ENCODE data around the gene POLR2L. TPM values are rescaled to one million over a fixed set of nuclear protein-coding genes. Genes with fewer than 3 reads are reported as not detected.

The POLR2L gene
- total and polyA plus RNA-seq, 9 donors = 4.9 to 89.3 (median 62.7) TPM

GRCh38 chr11:872799-873198, 30.5 kb upstream of the POLR2L start:
- peak in 1 of 5 donors; percentile 35 for DNase-seq
- TF ChIP-seq CTCF (IDR thresholded peaks at IDR 0.05) = no peak
- TF ChIP-seq POLR2A (IDR thresholded peaks at IDR 0.05) = no peak
- no peak for TF ChIP-seq EP300 (IDR thresholded peaks at IDR 0.05)
- intact Hi-C loops (cut with DNase I) = no loop called here
- H3K4me1 ChIP-seq (ENCODE audit: insufficient read depth) = peaks cover 10% of the 10 kb centered on the region
- H3K27ac ChIP-seq = peak overlapping the region; percentile 20 to 58
- H3K4me3 ChIP-seq = no peak overlapping the region
- H3K27me3 ChIP-seq = no peaks in the 10 kb centered on the region
- 78 to 82% (median 81%) methylated on average over 8 to 9 of the region's 9 CpGs for whole genome bisulfite sequencing, 3 donors
- H3K36me3 ChIP-seq = no peaks in the 10 kb centered on the region
- H3K9me3 ChIP-seq = no peaks in the 10 kb centered on the region

GRCh38 chr11:871472-871871, 29.1 kb upstream of the POLR2L start:
- TF ChIP-seq EP300 (IDR thresholded peaks at IDR 0.05) (no peak), CTCF (IDR thresholded peaks at IDR 0.05) (no peak), POLR2A (IDR thresholded peaks at IDR 0.05) (no peak)
- H3K27me3 ChIP-seq = no peaks in the 10 kb centered on the region

GRCh38 chr11:870418-870817, 28.1 kb upstream of the POLR2L start:
- Histone ChIP-seq H3K4me3 (no peak overlapping the region), H3K36me3 (no peaks in the 10 kb centered on the region), H3K4me1 (ENCODE audit: insufficient read depth) (peaks cover 6% of the 10 kb centered on the region), H3K27me3 (no peaks in the 10 kb centered on the region), H3K9me3 (no peaks in the 10 kb centered on the region), H3K27ac (no peak overlapping the region)
- no peak for DNase-seq
- TF ChIP-seq CTCF (IDR thresholded peaks at IDR 0.05) (no peak), EP300 (IDR thresholded peaks at IDR 0.05) (no peak), POLR2A (IDR thresholded peaks at IDR 0.05) (no peak)
- WGBS, 3 donors = 70 to 77% (median 77%) methylated on average over 7 to 8 of the region's 8 CpGs
- intact Hi-C loops (cut with DNase I) = no loop called here

More at GRCh38 chr11:871472-871871, 29.1 kb upstream of the POLR2L start:
- DNase-seq = no peak
- intact Hi-C loops (cut with DNase I) = no loop called here
- H3K36me3 ChIP-seq = no peaks in the 10 kb centered on the region
- H3K9me3 ChIP-seq = no peaks in the 10 kb centered on the region
- H3K4me3 ChIP-seq = no peak overlapping the region
- no peak overlapping the region for H3K27ac ChIP-seq
- WGBS, 3 donors = 65 to 71% (median 69%) methylated on average over 9 of the region's 9 CpGs
- H3K4me1 ChIP-seq (ENCODE audit: insufficient read depth) = peaks cover 8% of the 10 kb centered on the region

GRCh38 chr11:870127-870413, 27.7 kb upstream of the POLR2L start:
- no peaks in the 10 kb centered on the region for H3K9me3 ChIP-seq
- H3K27me3 ChIP-seq = no peaks in the 10 kb centered on the region
- WGBS, 3 donors = 39 to 61% (median 46%) methylated on average over 6 to 8 of the region's 8 CpGs
- no peak overlapping the region for H3K4me3 ChIP-seq
- no peak overlapping the region for H3K27ac ChIP-seq
- intact Hi-C loops (cut with DNase I) = no loop called here
- TF ChIP-seq CTCF (IDR thresholded peaks at IDR 0.05) = no peak
- no peak for TF ChIP-seq POLR2A (IDR thresholded peaks at IDR 0.05)
- TF ChIP-seq EP300 (IDR thresholded peaks at IDR 0.05) = no peak
- no peaks in the 10 kb centered on the region for H3K36me3 ChIP-seq
- no peak for DNase-seq
- H3K4me1 ChIP-seq (ENCODE audit: insufficient read depth) = peaks cover 6% of the 10 kb centered on the region

Measured in ovary (tissue), 9 donors.